Uterus (tissue), 4 donors: ENCODE results near the gene UTP25. TPM values are rescaled to one million over a fixed set of nuclear protein-coding genes. Genes with fewer than 3 reads are reported as not detected.

Source experiments
- DNase-seq, 2 donors: peaks; one replicate each; pipeline ENCODE4 v3.0.0-alpha.2; 2019 to 2020
- H3K27ac ChIP-seq, 2 donors: fragments of 200-600 bp; sonication (generic); 1 replicate in 1 of 2; 2 replicates in 1 of 2; pipeline ENCODE4 v1.5.1; 2016 to 2018
- H3K27me3 ChIP-seq, 2 donors: fragments of 200-600 bp; sonication (generic); one replicate each; pipeline ENCODE4 v1.5.1; 2018 to 2019; ENCODE audit warnings: control low read depth in 1 of 2
- H3K36me3 ChIP-seq, 2 donors: fragments of 200-600 bp; sonication (generic); one replicate each; pipeline ENCODE4 v1.5.1; 2019; ENCODE audit warnings: control low read depth in 1 of 2
- H3K4me1 ChIP-seq, 2 donors: fragments of 200-600 bp; sonication (generic); one replicate each; pipeline ENCODE4 v1.5.1; 2018 to 2019; ENCODE audit warnings: control low read depth in 1 of 2
- H3K4me3 ChIP-seq, 2 donors: fragments of 200-600 bp; sonication (generic); 1 replicate in 1 of 2; 2 replicates in 1 of 2; pipeline ENCODE4 v1.5.1; 2018 to 2019; ENCODE audit warnings: mild to moderate bottlenecking in 1 of 2
- H3K9me3 ChIP-seq, 2 donors: fragments of 200-600 bp; sonication (generic); one replicate each; pipeline ENCODE4 v1.5.1; 2019; ENCODE audit warnings: control low read depth in 1 of 2
- CTCF ChIP-seq, 4 experiments: fragments of 200-600 bp in 2 of 4; fragments of 450-650 bp in 2 of 4; sonication (generic) in 2 of 4; IDR thresholded peaks; one replicate each; pipeline ENCODE4 v1.5.1; 2016 to 2019; ENCODE audit warnings: antibody characterized with exemption in 4 of 4, mild to moderate bottlenecking in 2 of 4, moderate library complexity in 1 of 4
- POLR2A ChIP-seq, 2 donors: fragments of 450-650 bp; IDR thresholded peaks; one replicate each; pipeline ENCODE4 v1.6.1; 2016; ENCODE audit warnings: antibody characterized with exemption in 2 of 2, mild to moderate bottlenecking in 1 of 2, moderate library complexity in 1 of 2
- intact Hi-C: fragments of 100-400 bp; cut with DNase I; formaldehyde crosslinking; loops from one replicate; pipeline ENCODE4 v1.15.1; 2023; ENCODE audit warnings: low total_unique reads
- total RNA-seq, 4 donors: library from RNA; depleted of rRNA in 3 of 4; stranded (reverse); fragments of >200 nt in 3 of 4; gene quantifications; one replicate each; pipeline versions ENCODE4 v1.1.0 to v1.2.4, GENCODE V29; 2014 to 2023
- donor health status: DM: yes; HTN: yes; CAD: no.

UTP25 gene
- total RNA-seq, 4 donors from 2014 or later = 6.8 to 12.4 (median 8.8) TPM

DNA sequence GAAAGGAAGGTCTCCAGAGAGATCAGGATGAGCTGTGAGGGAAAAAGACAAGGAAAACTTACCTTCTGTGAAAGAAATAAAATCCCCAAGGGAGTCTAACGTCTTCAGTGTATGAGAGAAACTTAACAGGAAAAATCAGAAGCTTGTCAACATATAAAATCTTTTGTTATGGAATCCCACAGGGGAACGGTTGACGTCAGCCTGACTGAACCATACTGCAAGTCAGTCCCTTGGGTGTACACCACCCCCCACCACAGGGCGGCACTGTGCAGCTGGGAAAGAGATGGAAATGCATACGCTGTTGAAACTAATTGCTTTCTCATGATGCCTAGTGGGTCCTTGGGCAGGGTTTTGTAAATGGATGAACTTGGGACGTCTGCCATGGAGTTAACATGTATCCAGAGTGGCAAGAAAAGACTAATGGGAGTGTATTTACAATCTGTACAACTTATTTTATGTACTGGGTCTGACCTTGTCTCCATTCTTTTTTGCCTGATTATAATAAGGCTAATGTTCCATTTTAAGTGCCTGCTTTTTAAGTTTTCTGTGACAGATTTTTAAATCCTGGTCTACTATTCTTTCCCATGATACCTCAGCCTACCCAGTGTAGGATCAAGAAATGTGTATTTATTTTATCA is 22.7 kb downstream of the UTP25 start:
- Histone ChIP-seq H3K9me3 (no peaks in the 10 kb centered on the region), H3K27ac (no peak overlapping the region), H3K4me1 (no peaks in the 10 kb centered on the region), H3K36me3 (no peaks in the 10 kb centered on the region), H3K27me3 (no peaks in the 10 kb centered on the region), H3K4me3 (no peak overlapping the region)
- intact Hi-C loops = no loop called here
- TF ChIP-seq POLR2A (IDR thresholded peaks at IDR 0.05) (no peak), CTCF (IDR thresholded peaks at IDR 0.05) (no peak)
- DNase-seq = no peak

GRCh38 chr1:209853676-209854075 is 25.9 kb downstream of the UTP25 start:
- no peak for DNase-seq
- TF ChIP-seq POLR2A (IDR thresholded peaks at IDR 0.05) (no peak), CTCF (IDR thresholded peaks at IDR 0.05) (no peak)

DNA sequence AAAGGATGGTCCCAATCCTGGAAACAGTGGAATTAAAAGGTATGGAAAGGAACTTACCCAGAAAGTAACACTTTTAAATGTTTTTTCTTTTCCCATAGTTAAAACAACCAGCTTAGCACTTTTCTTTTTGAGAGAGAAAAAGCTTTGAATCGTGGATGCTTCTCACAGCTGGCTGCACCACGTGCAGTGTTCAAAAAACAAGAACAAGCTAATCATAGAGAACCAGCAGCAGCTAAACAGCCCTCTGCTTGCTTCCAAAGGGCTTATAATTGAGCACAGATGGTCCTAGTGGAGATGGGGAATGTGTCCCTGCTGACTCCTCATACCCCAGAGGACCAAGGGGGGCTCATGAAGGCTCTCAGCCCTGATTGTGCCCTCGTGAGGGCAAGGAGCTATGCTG is 26.4 kb downstream of the UTP25 start:
- Histone ChIP-seq H3K27ac (no peak overlapping the region), H3K4me3 (no peak overlapping the region), H3K4me1 (no peaks in the 10 kb centered on the region), H3K27me3 (no peaks in the 10 kb centered on the region), H3K9me3 (no peaks in the 10 kb centered on the region), H3K36me3 (no peaks in the 10 kb centered on the region)
- TF ChIP-seq CTCF (IDR thresholded peaks at IDR 0.05) (no peak), POLR2A (IDR thresholded peaks at IDR 0.05) (no peak)
- DNase-seq = no peak
- intact Hi-C loops = no loop called here

More at GRCh38 chr1:209853676-209854075, 25.9 kb downstream of the UTP25 start:
- Histone ChIP-seq H3K27me3 (no peaks in the 10 kb centered on the region), H3K27ac (no peak overlapping the region), H3K36me3 (no peaks in the 10 kb centered on the region), H3K4me3 (no peak overlapping the region), H3K4me1 (no peaks in the 10 kb centered on the region), H3K9me3 (no peaks in the 10 kb centered on the region)
- intact Hi-C loops = no loop called here

GRCh38 chr1:209855006-209855405 is 27.2 kb downstream of the UTP25 start:
- Histone ChIP-seq H3K36me3 (no peaks in the 10 kb centered on the region), H3K4me1 (no peaks in the 10 kb centered on the region), H3K9me3 (no peaks in the 10 kb centered on the region), H3K27me3 (no peaks in the 10 kb centered on the region), H3K4me3 (no peak overlapping the region), H3K27ac (no peak overlapping the region)
- DNase-seq = no peak
- TF ChIP-seq CTCF (IDR thresholded peaks at IDR 0.05) (no peak), POLR2A (IDR thresholded peaks at IDR 0.05) (no peak)
- intact Hi-C loops = no loop called here

DNA sequence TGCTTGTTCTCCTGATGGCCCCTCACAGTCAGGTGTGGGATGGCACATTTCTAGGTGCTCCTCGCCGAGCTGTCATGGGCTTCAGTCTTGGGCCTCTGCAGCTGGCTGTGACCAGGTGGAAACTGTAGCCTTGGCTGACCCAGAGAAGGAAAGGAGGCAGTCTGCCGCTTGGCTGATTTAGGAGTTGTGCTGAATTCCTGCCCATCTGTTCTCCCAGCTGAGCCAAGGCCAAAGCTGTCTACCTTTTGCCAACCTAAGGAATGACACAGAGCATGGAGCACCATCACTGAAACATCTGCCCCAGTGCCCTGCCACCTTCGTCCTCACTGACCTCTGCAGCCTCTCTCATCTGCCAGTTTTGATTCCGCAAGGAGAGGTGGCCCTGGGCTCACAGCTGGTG is 27.9 kb downstream of the UTP25 start:
- intact Hi-C loops = no loop called here
- TF ChIP-seq CTCF (IDR thresholded peaks at IDR 0.05) = no peak
- no peak for TF ChIP-seq POLR2A (IDR thresholded peaks at IDR 0.05)
- Histone ChIP-seq H3K27ac (no peak overlapping the region), H3K9me3 (no peaks in the 10 kb centered on the region), H3K4me1 (no peaks in the 10 kb centered on the region), H3K4me3 (no peak overlapping the region), H3K36me3 (no peaks in the 10 kb centered on the region), H3K27me3 (no peaks in the 10 kb centered on the region)
- no peak for DNase-seq
